IMR-90 (cell line): ENCODE data around the gene IFT52. TPM values are rescaled to one million over a fixed set of nuclear protein-coding genes. Genes with fewer than 3 reads are reported as not detected.

Experiments
- ATAC-seq: fragments of 200-7000 bp; cut with Tn5 transposase; 2 replicates; pipeline ENCODE4 v1.9.1; 2020; ENCODE audit warnings: low read depth, mild to moderate bottlenecking, moderate library complexity
- BruUV-seq: library from RNA; stranded (reverse); fragments of 400-500 nt; replicated peaks from 2 replicates; lab custom pipeline; 2021; lab: Mats Ljungman, UMichigan
- CTCF ChIA-PET: fragments of 300-600 bp; formaldehyde crosslinking; extraction: SDS; loops from one replicate; lab custom pipeline; 2021; ENCODE audit warnings: antibody characterized with exemption; lab: Yijun Ruan, JAX
- POLR2A ChIA-PET: fragments of 300-600 bp; sonication (Branson Sonifier 250); formaldehyde crosslinking; loops from one replicate; lab custom pipeline; 2022; ENCODE audit warnings: antibody characterized with exemption; ENCODE audit not compliant: unreplicated experiment; lab: Charles Lee
- DNase-seq: peaks from one replicate; pipeline ENCODE4 v3.0.0; 2013
- H2AFZ ChIP-seq: replicated peaks from 2 replicates; pipeline ENCODE3; 2013; ENCODE audit warnings: low read length, mild to moderate bottlenecking; ENCODE audit not compliant: poor library complexity
- H2AK5ac ChIP-seq: 2 replicates; pipeline ENCODE4 v1.6.1; 2013; ENCODE audit warnings: low read depth, low read length, inconsistent platforms
- H2AK9ac ChIP-seq: replicated peaks from 2 replicates; pipeline ENCODE3; 2013; ENCODE audit warnings: mild to moderate bottlenecking, low read depth, low read length, moderate library complexity; ENCODE audit not compliant: poor library complexity
- H2BK120ac ChIP-seq: 2 replicates; pipeline ENCODE4 v1.6.1; 2013; ENCODE audit warnings: low read depth, low read length, inconsistent platforms
- H2BK15ac ChIP-seq: 3 replicates; pipeline ENCODE4 v1.6.1; 2013; ENCODE audit warnings: low read depth, low read length, inconsistent platforms
- H2BK20ac ChIP-seq: 2 replicates; pipeline ENCODE4 v1.6.1; 2013; ENCODE audit warnings: low read depth, mild to moderate bottlenecking, inconsistent platforms, low read length, moderate library complexity
- H2BK5ac ChIP-seq: 2 replicates; pipeline ENCODE4 v1.6.1; 2013; ENCODE audit warnings: mild to moderate bottlenecking, low read depth, low read length, inconsistent platforms; ENCODE audit not compliant: poor library complexity, severe bottlenecking
- H3K14ac ChIP-seq: replicated peaks from 2 replicates; pipeline ENCODE4 v1.6.1; 2013; ENCODE audit warnings: low read depth, low read length, inconsistent platforms
- H3K18ac ChIP-seq: 2 replicates; pipeline ENCODE4 v1.6.1; 2013; ENCODE audit warnings: low read depth, low read length, control low read depth
- H3K23ac ChIP-seq: 2 replicates; pipeline ENCODE4 v1.6.1; 2013; ENCODE audit warnings: low read depth, low read length, inconsistent platforms
- H3K27ac ChIP-seq: 2 replicates; pipeline ENCODE4 v1.5.1; 2013; ENCODE audit warnings: mild to moderate bottlenecking, control low read depth, low read length; ENCODE audit not compliant: insufficient read depth
- H3K27me3 ChIP-seq: 2 replicates; pipeline ENCODE4 v1.6.1; 2013; ENCODE audit warnings: low read length; ENCODE audit not compliant: control insufficient read depth, insufficient read depth
- H3K36me3 ChIP-seq: 2 replicates; pipeline ENCODE4 v1.6.1; 2013; ENCODE audit warnings: low read length, mixed read lengths; ENCODE audit not compliant: control insufficient read depth, insufficient read depth
- H3K4ac ChIP-seq: 2 replicates; pipeline ENCODE4 v1.6.1; 2013; ENCODE audit warnings: low read depth, low read length, inconsistent platforms
- H3K4me1 ChIP-seq: 2 replicates; pipeline ENCODE4 v1.6.1; 2013; ENCODE audit warnings: low read length, mixed read lengths; ENCODE audit not compliant: control insufficient read depth, insufficient read depth
- H3K4me2 ChIP-seq: 2 replicates; pipeline ENCODE4 v1.6.1; 2013; ENCODE audit warnings: low read depth, mild to moderate bottlenecking, control low read depth, low read length, moderate library complexity
- H3K4me3 ChIP-seq: 2 replicates; pipeline ENCODE4 v1.5.1; 2013; ENCODE audit warnings: low read depth, mild to moderate bottlenecking, control low read depth, low read length, moderate library complexity; ENCODE audit not compliant: insufficient read depth
- H3K56ac ChIP-seq: 2 replicates; pipeline ENCODE4 v1.6.1; 2013; ENCODE audit warnings: low read length, inconsistent platforms; ENCODE audit not compliant: insufficient read depth; ENCODE audit errors: extremely low read depth
- H3K79me1 ChIP-seq, 2 experiments: 2 replicates each; pipeline ENCODE4 v1.6.1; 2013; ENCODE audit warnings: low read length in 2 of 2, inconsistent platforms in 1 of 2, low read depth in 1 of 2
- H3K9ac ChIP-seq: 2 replicates; pipeline ENCODE4 v1.6.1; 2013; ENCODE audit warnings: low read depth, low read length, control low read depth
- H3K9me1 ChIP-seq: 2 replicates; pipeline ENCODE4 v1.6.1; 2013; ENCODE audit warnings: low read length, inconsistent platforms; ENCODE audit not compliant: insufficient read depth
- H3K9me3 ChIP-seq: 2 replicates; pipeline ENCODE4 v1.6.1; 2013; ENCODE audit warnings: low read length; ENCODE audit not compliant: control insufficient read depth, insufficient read depth
- H4K20me1 ChIP-seq: 2 replicates; pipeline ENCODE4 v1.6.1; 2013; ENCODE audit warnings: low read length, inconsistent platforms; ENCODE audit not compliant: insufficient read depth
- H4K5ac ChIP-seq: 2 replicates; pipeline ENCODE4 v1.6.1; 2013; ENCODE audit warnings: mild to moderate bottlenecking, low read depth, low read length, control low read depth
- H4K8ac ChIP-seq, 2 experiments: 2 replicates each; pipeline ENCODE4 v1.6.1; 2013; ENCODE audit warnings: low read depth in 2 of 2, low read length in 2 of 2, control low read depth in 1 of 2, inconsistent platforms in 1 of 2
- H4K91ac ChIP-seq: 2 replicates; pipeline ENCODE4 v1.6.1; 2013; ENCODE audit warnings: low read depth, low read length, inconsistent platforms; ENCODE audit not compliant: insufficient read depth
- BHLHE40 ChIP-seq: fragments of 150-350 bp; IDR thresholded peaks from 2 replicates; pipeline ENCODE4 v1.6.1; 2016; ENCODE audit warnings: mild to moderate bottlenecking, low read depth, low read length
- CEBPB ChIP-seq: IDR thresholded peaks from 2 replicates; pipeline ENCODE4 v1.6.1; 2012; ENCODE audit warnings: low read depth, low read length, improper control_type of control experiment
- CHD1 ChIP-seq: IDR thresholded peaks from 2 replicates; pipeline ENCODE4 v1.6.1; 2012; ENCODE audit warnings: low read depth, low read length, improper control_type of control experiment
- FOS ChIP-seq: fragments of 150-350 bp; IDR thresholded peaks from 2 replicates; pipeline ENCODE4 v1.6.1; 2016; ENCODE audit warnings: low read depth, low read length
- MAFK ChIP-seq: IDR thresholded peaks from 2 replicates; pipeline ENCODE4 v1.6.1; 2012; ENCODE audit warnings: low read depth, low read length, improper control_type of control experiment
- MXI1 ChIP-seq: IDR thresholded peaks from 2 replicates; pipeline ENCODE4 v1.6.1; 2012; ENCODE audit warnings: low read depth, mild to moderate bottlenecking, low read length, moderate library complexity, borderline replicate concordance
- NFE2L2 ChIP-seq: fragments of 150-350 bp; IDR thresholded peaks from 2 replicates; pipeline ENCODE4 v1.6.1; 2016; ENCODE audit warnings: low read depth, mild to moderate bottlenecking, low read length
- POLR2A ChIP-seq: IDR thresholded peaks from 2 replicates; pipeline ENCODE4 v1.6.1; 2012; ENCODE audit warnings: mild to moderate bottlenecking, low read depth, low read length
- RCOR1 ChIP-seq: IDR thresholded peaks from 2 replicates; pipeline ENCODE4 v1.6.1; 2012; ENCODE audit warnings: mild to moderate bottlenecking, low read length, improper control_type of control experiment; ENCODE audit not compliant: insufficient replicate concordance
- RFX5 ChIP-seq: IDR thresholded peaks from 2 replicates; pipeline ENCODE4 v1.8.0; 2012; ENCODE audit warnings: low read depth, mild to moderate bottlenecking, low read length, moderate library complexity
- WGBS, 2 experiments: methylation state at CpG; one replicate each; pipeline versions ENCODE4 v1.1.5 to v1.1.7; 2013; ENCODE audit warnings: missing lambda C conversion rate in 2 of 2; ENCODE audit not compliant: insufficient read length in 1 of 2; ENCODE audit errors: extremely low coverage in 2 of 2; 5-methylcytosine and 5-hydroxymethylcytosine counted together
- dilution Hi-C: fragments of 300-500 bp; cut with HindIII; formaldehyde crosslinking; loops from one replicate; pipeline ENCODE4 v1.14.3; 2018; ENCODE audit warnings: low sequenced_read_pairs; ENCODE audit not compliant: unreplicated experiment
- in situ Hi-C: fragments of 300-500 bp; cut with MboI; formaldehyde crosslinking; loops from 3 replicates; pipeline ENCODE4 v1.14.3; 2019; ENCODE audit warnings: low sequenced_read_pairs, inconsistent platforms, mixed read lengths
- intact Hi-C: fragments of 100-400 bp; cut with micrococcal nuclease; formaldehyde crosslinking; loops from 2 replicates; pipeline ENCODE4 v1.10.0; 2022
- polyA plus RNA-seq, 3 experiments: library from polyadenylated mRNA; depleted of rRNA; stranded (reverse); fragments of >200 nt; gene quantifications; 2 replicates each; pipeline ENCODE4 v1.2.3, GENCODE V29; 2012; ENCODE audit warnings: low replicate concordance in 1 of 3
- total RNA-seq: library from RNA; depleted of rRNA; stranded (reverse); fragments of >200 nt; gene quantifications from 2 replicates; pipeline ENCODE4 v1.2.3, GENCODE V29; 2012
- TF ChIP-seq, protein P1 (sequence below): conservative IDR thresholded peaks from 2 replicates; pipeline ENCODE4 v1.5.1; 2012; ENCODE audit warnings: mild to moderate bottlenecking, low read depth, low read length, improper control_type of control experiment
- TF ChIP-seq, protein P2 (sequence below): fragments of 150-350 bp; IDR thresholded peaks from 2 replicates; pipeline ENCODE4 v1.6.1; 2016; ENCODE audit warnings: low read depth, mild to moderate bottlenecking, low read length, moderate library complexity, borderline replicate concordance

IFT52 gene
- total and polyA plus RNA-seq, 2 of the 4 experiments (the other 2 are of a cell fraction): 31.2 to 55.6 TPM

DNA sequence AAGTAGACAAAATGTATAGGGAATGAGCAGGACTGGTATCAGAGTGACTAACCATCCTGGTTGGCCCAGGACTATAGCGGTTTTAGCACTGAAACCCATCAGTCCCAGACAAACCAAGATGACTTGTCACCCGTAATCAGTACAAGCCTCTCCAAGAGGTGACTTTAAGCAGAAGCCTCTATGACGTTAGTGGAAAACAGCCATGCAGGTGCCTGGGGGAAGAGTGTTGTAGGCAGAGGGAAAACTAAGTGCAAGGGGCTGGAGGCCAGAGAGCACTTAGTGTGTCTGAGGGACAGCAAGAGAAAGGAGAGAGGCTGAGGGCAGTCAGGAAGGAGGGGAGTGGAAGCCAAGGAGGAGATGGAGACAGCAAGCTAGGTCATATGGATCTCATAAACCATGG lies 29.8 kb upstream of the IFT52 start:
- ATAC-seq (no peak), DNase-seq (no peak)
- Histone ChIP-seq H3K27me3 (peaks cover under 1% of the 10 kb centered on the region; the same call in 1 of the 2 replicates), H3K9ac (no peak overlapping the region), H2AK5ac (no peak overlapping the region), H3K9me3 (no peaks in the 10 kb centered on the region), H2AFZ (no peak overlapping the region), H3K14ac (no peak overlapping the region), H4K5ac (no peak overlapping the region), H3K79me1 (no peaks in the 10 kb centered on the region), H2BK120ac (no peak overlapping the region), H2AK9ac (no peak overlapping the region), H3K4me2 (no peak overlapping the region), H3K4me3 (no peak overlapping the region), H4K8ac (no peak overlapping the region), H2BK20ac (no peak overlapping the region), H3K27ac (no peak overlapping the region), H3K36me3 (no peaks in the 10 kb centered on the region), H3K56ac (no peak overlapping the region), H3K23ac (no peak overlapping the region), H3K9me1 (no peaks in the 10 kb centered on the region), H4K20me1 (no peaks in the 10 kb centered on the region), H2BK15ac (no peak overlapping the region), H3K4me1 (peaks cover 1% of the 10 kb centered on the region; the same call in 1 of the 2 replicates), H3K18ac (no peak overlapping the region), H2BK5ac (no peak overlapping the region), H3K4ac (no peak overlapping the region), H4K91ac (no peak overlapping the region)
- dilution Hi-C loops: no loop called here
- POLR2A ChIA-PET: no interaction called here
- in situ Hi-C loops: no loop called here
- intact Hi-C loops: no loop called here
- 33% methylated on average over 1 of the region's 3 CpGs; no CpG with 5 or more reads in 1 of the 2 experiments for WGBS, 2 experiments
- CTCF ChIA-PET: no interaction called here
- no TSS peak for BruUV-seq
- TF ChIP-seq, protein P1, sequence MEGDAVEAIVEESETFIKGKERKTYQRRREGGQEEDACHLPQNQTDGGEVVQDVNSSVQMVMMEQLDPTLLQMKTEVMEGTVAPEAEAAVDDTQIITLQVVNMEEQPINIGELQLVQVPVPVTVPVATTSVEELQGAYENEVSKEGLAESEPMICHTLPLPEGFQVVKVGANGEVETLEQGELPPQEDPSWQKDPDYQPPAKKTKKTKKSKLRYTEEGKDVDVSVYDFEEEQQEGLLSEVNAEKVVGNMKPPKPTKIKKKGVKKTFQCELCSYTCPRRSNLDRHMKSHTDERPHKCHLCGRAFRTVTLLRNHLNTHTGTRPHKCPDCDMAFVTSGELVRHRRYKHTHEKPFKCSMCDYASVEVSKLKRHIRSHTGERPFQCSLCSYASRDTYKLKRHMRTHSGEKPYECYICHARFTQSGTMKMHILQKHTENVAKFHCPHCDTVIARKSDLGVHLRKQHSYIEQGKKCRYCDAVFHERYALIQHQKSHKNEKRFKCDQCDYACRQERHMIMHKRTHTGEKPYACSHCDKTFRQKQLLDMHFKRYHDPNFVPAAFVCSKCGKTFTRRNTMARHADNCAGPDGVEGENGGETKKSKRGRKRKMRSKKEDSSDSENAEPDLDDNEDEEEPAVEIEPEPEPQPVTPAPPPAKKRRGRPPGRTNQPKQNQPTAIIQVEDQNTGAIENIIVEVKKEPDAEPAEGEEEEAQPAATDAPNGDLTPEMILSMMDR: no peak
- no peak for TF ChIP-seq MAFK
- no peak for TF ChIP-seq POLR2A
- TF ChIP-seq BHLHE40: no peak
- TF ChIP-seq RCOR1: no peak
- no peak for TF ChIP-seq CHD1
- TF ChIP-seq, protein P2, sequence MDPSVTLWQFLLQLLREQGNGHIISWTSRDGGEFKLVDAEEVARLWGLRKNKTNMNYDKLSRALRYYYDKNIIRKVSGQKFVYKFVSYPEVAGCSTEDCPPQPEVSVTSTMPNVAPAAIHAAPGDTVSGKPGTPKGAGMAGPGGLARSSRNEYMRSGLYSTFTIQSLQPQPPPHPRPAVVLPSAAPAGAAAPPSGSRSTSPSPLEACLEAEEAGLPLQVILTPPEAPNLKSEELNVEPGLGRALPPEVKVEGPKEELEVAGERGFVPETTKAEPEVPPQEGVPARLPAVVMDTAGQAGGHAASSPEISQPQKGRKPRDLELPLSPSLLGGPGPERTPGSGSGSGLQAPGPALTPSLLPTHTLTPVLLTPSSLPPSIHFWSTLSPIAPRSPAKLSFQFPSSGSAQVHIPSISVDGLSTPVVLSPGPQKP: no peak
- TF ChIP-seq CEBPB: no peak
- TF ChIP-seq NFE2L2: no peak
- no peak for TF ChIP-seq MXI1
- no peak for TF ChIP-seq RFX5
- TF ChIP-seq FOS: no peak
